ENCODE measurements around the gene BOD1L1. TPM values are rescaled to one million over a fixed set of nuclear protein-coding genes. Genes with fewer than 3 reads are reported as not detected.

The BOD1L1 gene
- total RNA-seq, 1 donor from 2014 or later: 37.8 TPM

DNA sequence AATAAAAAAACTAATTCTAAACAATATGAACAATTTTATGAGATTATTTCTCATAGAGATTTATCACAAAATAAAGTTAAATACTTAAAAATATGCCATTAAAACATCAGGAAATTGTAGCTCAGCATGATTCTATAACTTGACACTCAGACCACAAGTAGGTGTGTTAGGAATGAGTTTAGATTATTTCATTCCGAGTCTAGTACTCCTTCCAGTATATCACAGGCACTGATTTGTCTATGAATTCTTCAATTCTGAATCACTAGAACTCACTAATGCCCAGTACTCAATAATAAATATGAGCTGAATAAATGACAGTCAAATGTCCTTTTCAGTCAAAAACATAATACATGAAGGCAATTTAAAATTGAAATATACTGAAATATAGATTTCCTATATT, 22.2 kb downstream of the BOD1L1 start:
- H3K27ac ChIP-seq: no peak overlapping the region
- H3K4me3 ChIP-seq: no peak overlapping the region
- no peak for DNase-seq (ENCODE audit: extremely low spot score in 2 of 2)
- H3K4me1 ChIP-seq: no peaks in the 10 kb centered on the region
- H3K27me3 ChIP-seq: no peaks in the 10 kb centered on the region
- H3K9me3 ChIP-seq: no peaks in the 10 kb centered on the region
- no peak for TF ChIP-seq POLR2AphosphoS5 (IDR thresholded peaks at IDR 0.05; ENCODE audit: insufficient read depth in 1 of 2, low read depth in 1 of 2)
- TF ChIP-seq POLR2A (IDR thresholded peaks at IDR 0.05): no peak
- TF ChIP-seq, protein P1, sequence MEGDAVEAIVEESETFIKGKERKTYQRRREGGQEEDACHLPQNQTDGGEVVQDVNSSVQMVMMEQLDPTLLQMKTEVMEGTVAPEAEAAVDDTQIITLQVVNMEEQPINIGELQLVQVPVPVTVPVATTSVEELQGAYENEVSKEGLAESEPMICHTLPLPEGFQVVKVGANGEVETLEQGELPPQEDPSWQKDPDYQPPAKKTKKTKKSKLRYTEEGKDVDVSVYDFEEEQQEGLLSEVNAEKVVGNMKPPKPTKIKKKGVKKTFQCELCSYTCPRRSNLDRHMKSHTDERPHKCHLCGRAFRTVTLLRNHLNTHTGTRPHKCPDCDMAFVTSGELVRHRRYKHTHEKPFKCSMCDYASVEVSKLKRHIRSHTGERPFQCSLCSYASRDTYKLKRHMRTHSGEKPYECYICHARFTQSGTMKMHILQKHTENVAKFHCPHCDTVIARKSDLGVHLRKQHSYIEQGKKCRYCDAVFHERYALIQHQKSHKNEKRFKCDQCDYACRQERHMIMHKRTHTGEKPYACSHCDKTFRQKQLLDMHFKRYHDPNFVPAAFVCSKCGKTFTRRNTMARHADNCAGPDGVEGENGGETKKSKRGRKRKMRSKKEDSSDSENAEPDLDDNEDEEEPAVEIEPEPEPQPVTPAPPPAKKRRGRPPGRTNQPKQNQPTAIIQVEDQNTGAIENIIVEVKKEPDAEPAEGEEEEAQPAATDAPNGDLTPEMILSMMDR (IDR thresholded peaks at IDR 0.05): no peak
- intact Hi-C loops (cut with DNase I): no loop called here
- H3K36me3 ChIP-seq: peaks cover 0 to 83% of the 10 kb centered on the region in 2 donors

DNA sequence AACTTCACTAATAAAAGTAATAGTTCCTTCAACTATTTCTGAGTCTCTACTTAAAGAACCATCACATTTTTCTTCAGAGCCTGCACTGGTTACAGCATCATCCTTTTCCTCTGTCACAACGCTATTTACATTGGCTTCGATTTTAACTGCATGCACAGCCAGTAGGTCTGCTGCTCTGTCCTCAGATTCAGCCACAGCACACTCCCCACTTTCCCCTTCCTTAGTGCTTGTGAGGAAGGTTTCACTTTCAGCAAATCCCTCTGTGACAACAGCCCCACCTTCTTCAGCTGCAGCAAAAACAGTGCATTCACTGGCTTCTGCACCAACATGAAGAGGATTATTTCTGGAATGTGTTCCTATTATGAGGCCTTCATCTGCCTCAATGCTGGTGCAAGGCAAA, 25.7 kb downstream of the BOD1L1 start:
- intact Hi-C loops (cut with DNase I): no loop called here
- no peak for DNase-seq (ENCODE audit: extremely low spot score in 2 of 2)

DNA sequence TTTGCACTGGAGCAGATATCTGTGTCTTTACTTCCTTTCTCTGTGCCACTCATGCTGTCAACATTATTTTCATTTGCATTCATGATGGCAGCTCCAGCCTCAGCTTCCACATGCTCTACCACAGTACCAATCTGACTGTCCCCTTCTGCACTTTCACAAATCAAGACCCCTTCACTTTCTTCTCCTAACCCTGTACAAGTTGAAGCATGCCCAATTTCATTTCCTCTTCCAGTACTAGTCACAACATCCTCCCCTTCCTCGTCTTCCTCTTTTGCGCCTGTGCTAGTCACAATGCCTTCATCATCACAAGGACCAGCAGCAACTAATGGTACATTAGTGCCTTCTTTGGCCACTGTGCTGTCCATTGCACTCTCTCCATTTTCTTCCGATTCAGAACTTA, 26.5 kb downstream of the BOD1L1 start:
- H3K9me3 ChIP-seq: no peaks in the 10 kb centered on the region
- no peak for DNase-seq (ENCODE audit: extremely low spot score in 2 of 2)
- TF ChIP-seq POLR2A (IDR thresholded peaks at IDR 0.05) (no peak), POLR2AphosphoS5 (IDR thresholded peaks at IDR 0.05; ENCODE audit: insufficient read depth in 1 of 2, low read depth in 1 of 2) (no peak)
- TF ChIP-seq, protein P1 (IDR thresholded peaks at IDR 0.05): no peak
- intact Hi-C loops (cut with DNase I): no loop called here
- H3K4me1 ChIP-seq: no peaks in the 10 kb centered on the region
- peaks cover 5 to 50% of the 10 kb centered on the region in 2 donors for H3K36me3 ChIP-seq
- no peak overlapping the region for H3K4me3 ChIP-seq
- H3K27ac ChIP-seq: no peak overlapping the region
- H3K27me3 ChIP-seq: no peaks in the 10 kb centered on the region

More for the DNA sequence above, 25.7 kb downstream of the BOD1L1 start:
- no peak overlapping the region for H3K27ac ChIP-seq
- no peaks in the 10 kb centered on the region for H3K4me1 ChIP-seq
- no peaks in the 10 kb centered on the region for H3K27me3 ChIP-seq
- H3K36me3 ChIP-seq: peaks cover 0 to 50% of the 10 kb centered on the region in 2 donors
- TF ChIP-seq POLR2A (IDR thresholded peaks at IDR 0.05) (no peak), POLR2AphosphoS5 (IDR thresholded peaks at IDR 0.05; ENCODE audit: insufficient read depth in 1 of 2, low read depth in 1 of 2) (no peak)
- TF ChIP-seq, protein P1 (IDR thresholded peaks at IDR 0.05): no peak
- H3K9me3 ChIP-seq: no peaks in the 10 kb centered on the region
- H3K4me3 ChIP-seq: no peak overlapping the region

DNA sequence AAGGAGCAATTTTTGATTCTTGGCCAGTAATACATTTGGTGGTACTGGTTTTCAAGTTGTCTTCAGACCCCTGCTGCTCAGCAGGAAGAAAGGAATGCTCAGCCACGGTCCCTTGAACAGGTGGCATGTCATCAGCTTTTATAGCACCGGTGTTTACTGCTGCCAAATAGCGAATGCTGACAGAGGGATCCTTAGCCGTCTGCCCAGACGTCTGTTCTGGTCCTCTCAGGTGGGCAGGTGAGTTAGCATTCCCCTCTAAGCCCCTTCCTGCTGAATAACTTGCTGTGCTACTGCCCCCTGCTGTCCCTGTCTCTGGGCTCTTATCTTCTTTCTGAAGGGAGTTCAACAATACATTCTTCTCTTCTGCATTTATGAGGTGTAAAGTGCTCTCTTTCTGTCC, 28.4 kb downstream of the BOD1L1 start:
- Histone ChIP-seq H3K27me3 (no peaks in the 10 kb centered on the region), H3K4me1 (no peaks in the 10 kb centered on the region), H3K9me3 (no peaks in the 10 kb centered on the region), H3K36me3 (peaks cover 5 to 41% of the 10 kb centered on the region in 2 donors), H3K4me3 (no peak overlapping the region), H3K27ac (no peak overlapping the region)
- no peak for TF ChIP-seq POLR2A (IDR thresholded peaks at IDR 0.05)
- TF ChIP-seq POLR2AphosphoS5 (IDR thresholded peaks at IDR 0.05; ENCODE audit: insufficient read depth in 1 of 2, low read depth in 1 of 2): no peak
- TF ChIP-seq, protein P1 (IDR thresholded peaks at IDR 0.05): no peak
- no peak for DNase-seq (ENCODE audit: extremely low spot score in 2 of 2)
- intact Hi-C loops (cut with DNase I): no loop called here

DNA sequence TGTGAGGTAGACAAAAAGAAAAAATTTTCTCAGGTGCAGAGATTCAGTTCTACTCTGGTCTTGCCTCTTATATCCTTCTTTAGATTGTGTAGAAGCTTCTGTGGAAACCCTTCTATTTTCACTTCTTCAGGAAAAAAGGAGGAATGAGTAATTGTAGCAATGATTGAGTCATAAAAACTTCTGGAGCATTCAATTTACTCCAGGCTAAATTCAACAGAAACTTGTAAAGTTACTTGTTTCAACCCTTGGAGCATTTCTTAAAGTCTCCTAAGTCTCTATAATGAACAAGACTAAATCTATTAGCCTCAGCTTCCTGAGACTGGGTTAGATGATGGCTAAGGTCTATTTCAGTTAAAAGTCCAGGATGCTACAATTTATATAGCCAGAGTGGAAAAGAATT, 29.9 kb downstream of the BOD1L1 start:
- Histone ChIP-seq H3K9me3 (no peaks in the 10 kb centered on the region), H3K36me3 (peaks cover 5 to 35% of the 10 kb centered on the region in 2 donors), H3K4me3 (no peak overlapping the region), H3K27ac (no peak overlapping the region), H3K27me3 (no peaks in the 10 kb centered on the region), H3K4me1 (no peaks in the 10 kb centered on the region)
- DNase-seq (ENCODE audit: extremely low spot score in 2 of 2): no peak
- TF ChIP-seq, protein P1 (IDR thresholded peaks at IDR 0.05): no peak
- TF ChIP-seq POLR2A (IDR thresholded peaks at IDR 0.05) (no peak), POLR2AphosphoS5 (IDR thresholded peaks at IDR 0.05; ENCODE audit: insufficient read depth in 1 of 2, low read depth in 1 of 2) (no peak)
- intact Hi-C loops (cut with DNase I): no loop called here
